Effector memory CD4-positive, alpha-beta T cell (primary cell): ENCODE results near the gene ZNF805.
"Not testable (repeated sequence)": the region's sequence is repeated elsewhere in the genome, so short reads cannot be mapped to it uniquely, and the experiment has no call there.

Experiments
- DNase-seq, 3 donors: peaks; one replicate each; pipeline ENCODE4 v3.0.0-alpha.2; 2020
- H3K27ac ChIP-seq: 2 replicates; pipeline ENCODE4 v1.7.0; 2013; ENCODE audit warnings: mild to moderate bottlenecking, low read length, moderate library complexity; ENCODE audit not compliant: insufficient read depth, poor library complexity, severe bottlenecking
- H3K27me3 ChIP-seq: replicated peaks from 2 replicates; pipeline ENCODE4 v1.7.0; 2013; ENCODE audit warnings: mild to moderate bottlenecking, low read length; ENCODE audit not compliant: insufficient read depth, control insufficient read depth, poor library complexity, severe bottlenecking
- H3K36me3 ChIP-seq: 2 replicates; pipeline ENCODE4 v1.7.0; 2013; ENCODE audit warnings: mild to moderate bottlenecking, low read length, moderate library complexity; ENCODE audit not compliant: control insufficient read depth, insufficient read depth
- H3K4me1 ChIP-seq: 2 replicates; pipeline ENCODE4 v1.7.0; 2013; ENCODE audit warnings: low read length, mild to moderate bottlenecking; ENCODE audit not compliant: control insufficient read depth, insufficient read depth, poor library complexity, severe bottlenecking
- H3K4me3 ChIP-seq: 2 replicates; pipeline ENCODE4 v1.7.0; 2013; ENCODE audit warnings: low read length, low read depth, mild to moderate bottlenecking; ENCODE audit not compliant: insufficient read depth, poor library complexity, severe bottlenecking
- H3K9me3 ChIP-seq: 2 replicates; pipeline ENCODE4 v1.7.0; 2013; ENCODE audit warnings: mild to moderate bottlenecking, low read length, moderate library complexity; ENCODE audit not compliant: control insufficient read depth

Gene ZNF805

GRCh38 chr19:57233207-57233606, 7.2 kb upstream of the ZNF805 start:
- DNase-seq: no peak
- no peaks in the 10 kb centered on the region for H3K4me1 ChIP-seq
- H3K27ac ChIP-seq: no peak overlapping the region
- no peaks in the 10 kb centered on the region for H3K36me3 ChIP-seq
- H3K4me3 ChIP-seq: no peak overlapping the region
- no peaks in the 10 kb centered on the region for H3K9me3 ChIP-seq
- no peaks in the 10 kb centered on the region for H3K27me3 ChIP-seq

- no peak for DNase-seq
- peaks cover 14% of the 10 kb centered on the region for H3K4me1 ChIP-seq
- peak overlapping the region; percentile 80 for H3K4me3 ChIP-seq
Observed at GRCh38 chr19:57239982-57240310, 486 bp upstream of the ZNF805 start.

GRCh38 chr19:57241176-57241575, 744 bp downstream of the ZNF805 start:
- H3K27me3 ChIP-seq: no peaks in the 10 kb centered on the region
- H3K9me3 ChIP-seq: no peaks in the 10 kb centered on the region
- peak overlapping the region; percentile 80 for H3K4me3 ChIP-seq
- peaks cover 14% of the 10 kb centered on the region for H3K4me1 ChIP-seq
- no peak for DNase-seq
- peaks cover 14% of the 10 kb centered on the region for H3K36me3 ChIP-seq
- H3K27ac ChIP-seq: peak overlapping the region; percentile 94

More at GRCh38 chr19:57239982-57240310, 486 bp upstream of the ZNF805 start:
- H3K9me3 ChIP-seq: no peaks in the 10 kb centered on the region
- H3K27me3 ChIP-seq: no peaks in the 10 kb centered on the region
- H3K27ac ChIP-seq: peak overlapping the region; percentile 94
- peaks cover 11% of the 10 kb centered on the region for H3K36me3 ChIP-seq

- H3K4me3 ChIP-seq: no peak overlapping the region
- H3K4me1 ChIP-seq: peaks cover 14% of the 10 kb centered on the region
- peaks cover 22% of the 10 kb centered on the region for H3K36me3 ChIP-seq
- no peak for DNase-seq
- no peak overlapping the region for H3K27ac ChIP-seq
- H3K27me3 ChIP-seq: no peaks in the 10 kb centered on the region
- H3K9me3 ChIP-seq: no peaks in the 10 kb centered on the region
Observed at GRCh38 chr19:57242821-57243220, 2.4 kb downstream of the ZNF805 start.

GRCh38 chr19:57244513-57244912, 4.1 kb downstream of the ZNF805 start:
- peaks cover 14% of the 10 kb centered on the region for H3K4me1 ChIP-seq
- H3K9me3 ChIP-seq: no peaks in the 10 kb centered on the region
- no peak for DNase-seq
- no peak overlapping the region for H3K27ac ChIP-seq
- H3K27me3 ChIP-seq: no peaks in the 10 kb centered on the region
- H3K4me3 ChIP-seq: no peak overlapping the region
- H3K36me3 ChIP-seq: peaks cover 38% of the 10 kb centered on the region

GRCh38 chr19:57245066-57245465, 4.6 kb downstream of the ZNF805 start:
- no peaks in the 10 kb centered on the region for H3K27me3 ChIP-seq
- no peak overlapping the region for H3K4me3 ChIP-seq
- no peak for DNase-seq
- H3K27ac ChIP-seq: no peak overlapping the region
- H3K36me3 ChIP-seq: peaks cover 41% of the 10 kb centered on the region
- no peaks in the 10 kb centered on the region for H3K9me3 ChIP-seq
- peaks cover 13% of the 10 kb centered on the region for H3K4me1 ChIP-seq

- no peak overlapping the region for H3K4me3 ChIP-seq
- peaks cover 49% of the 10 kb centered on the region for H3K36me3 ChIP-seq
- H3K27ac ChIP-seq: no peak overlapping the region
- H3K27me3 ChIP-seq: no peaks in the 10 kb centered on the region
- no peaks in the 10 kb centered on the region for H3K9me3 ChIP-seq
- H3K4me1 ChIP-seq: peaks cover 8% of the 10 kb centered on the region
- no peak for DNase-seq
Observed at GRCh38 chr19:57245959-57246358, 5.5 kb downstream of the ZNF805 start.

GRCh38 chr19:57248646-57249045, 8.2 kb downstream of the ZNF805 start:
- H3K36me3 ChIP-seq: peaks cover 73% of the 10 kb centered on the region

GRCh38 chr19:57249329-57249728, 8.9 kb downstream of the ZNF805 start:
- no peaks in the 10 kb centered on the region for H3K9me3 ChIP-seq
- H3K36me3 ChIP-seq: peaks cover 75% of the 10 kb centered on the region
- no peak overlapping the region for H3K4me3 ChIP-seq
- no peaks in the 10 kb centered on the region for H3K27me3 ChIP-seq
- DNase-seq: no peak
- H3K27ac ChIP-seq: no peak overlapping the region
- H3K4me1 ChIP-seq: no peaks in the 10 kb centered on the region

More at GRCh38 chr19:57248646-57249045, 8.2 kb downstream of the ZNF805 start:
- no peak for DNase-seq
- Histone ChIP-seq H3K9me3 (no peaks in the 10 kb centered on the region), H3K27me3 (no peaks in the 10 kb centered on the region), H3K4me1 (no peaks in the 10 kb centered on the region), H3K27ac (no peak overlapping the region), H3K4me3 (no peak overlapping the region)

- H3K27me3 ChIP-seq, H3K4me3 ChIP-seq, H3K4me1 ChIP-seq, H3K9me3 ChIP-seq, DNase-seq, H3K27ac ChIP-seq: not testable (repeated sequence)
- peaks cover 53% of the 10 kb centered on the region for H3K36me3 ChIP-seq
Observed at GRCh38 chr19:57253767-57254166, 13.3 kb downstream of the ZNF805 start.

GRCh38 chr19:57262044-57262443, 21.6 kb downstream of the ZNF805 start:
- Histone ChIP-seq H3K27ac (no peak overlapping the region), H3K36me3 (no peaks in the 10 kb centered on the region), H3K27me3 (no peaks in the 10 kb centered on the region), H3K4me3 (no peak overlapping the region), H3K4me1 (no peaks in the 10 kb centered on the region), H3K9me3 (peaks cover 3% of the 10 kb centered on the region)
- no peak for DNase-seq
